MM.1S (cell line): ENCODE measurements around the gene BMAL1.

ENCODE experiments used
- DNase-seq: peaks from one replicate; pipeline ENCODE4 v3.0.0-alpha.2; 2015
- H2AFZ ChIP-seq: fragments of 300-600 bp; sonication (generic); 2 replicates; pipeline ENCODE4 v1.6.0; 2016; ENCODE audit warnings: antibody characterized with exemption, low read length
- H3F3A ChIP-seq: fragments of 300-600 bp; sonication (generic); 2 replicates; pipeline ENCODE4 v1.6.1; 2016; ENCODE audit warnings: mild to moderate bottlenecking, antibody characterized with exemption, low read length, moderate library complexity, mixed read lengths; ENCODE audit not compliant: insufficient read depth
- H3K27ac ChIP-seq: fragments of 300-600 bp; sonication (generic); 2 replicates; pipeline ENCODE4 v1.5.1; 2016; ENCODE audit warnings: mild to moderate bottlenecking, low read length
- H3K27me3 ChIP-seq: fragments of 300-600 bp; sonication (generic); replicated peaks from 2 replicates; pipeline ENCODE4 v1.6.0; 2016; ENCODE audit warnings: low read length; ENCODE audit not compliant: insufficient read depth
- H3K36me3 ChIP-seq: fragments of 300-600 bp; sonication (generic); replicated peaks from 2 replicates; pipeline ENCODE4 v1.6.1; 2016; ENCODE audit warnings: mild to moderate bottlenecking, low read length, mixed read lengths; ENCODE audit not compliant: insufficient read depth
- H3K4me1 ChIP-seq: fragments of 300-600 bp; sonication (generic); 2 replicates; pipeline ENCODE4 v1.6.1; 2016; ENCODE audit warnings: low read length, mixed read lengths
- H3K4me2 ChIP-seq: fragments of 300-600 bp; sonication (generic); 2 replicates; pipeline ENCODE4 v1.6.0; 2016; ENCODE audit warnings: low read depth, low read length
- H3K4me3 ChIP-seq: fragments of 300-600 bp; sonication (generic); 2 replicates; pipeline ENCODE4 v1.5.1; 2016; ENCODE audit warnings: low read length, mixed read lengths
- H3K79me2 ChIP-seq: fragments of 300-600 bp; sonication (generic); 2 replicates; pipeline ENCODE4 v1.6.1; 2016; ENCODE audit warnings: mixed run types, low read length, mixed read lengths
- H3K9ac ChIP-seq: fragments of 300-600 bp; sonication (generic); 2 replicates; pipeline ENCODE4 v1.6.1; 2016; ENCODE audit warnings: low read length, mixed read lengths
- H3K9me2 ChIP-seq: fragments of 300-600 bp; sonication (generic); replicated peaks from 2 replicates; pipeline ENCODE4 v1.6.1; 2016; ENCODE audit warnings: mild to moderate bottlenecking, low read length, mixed read lengths; ENCODE audit not compliant: insufficient read depth
- H3K9me3 ChIP-seq: fragments of 300-600 bp; sonication (generic); replicated peaks from 2 replicates; pipeline ENCODE4 v1.6.1; 2016; ENCODE audit warnings: mild to moderate bottlenecking, low read length, mixed read lengths; ENCODE audit not compliant: insufficient read depth
- H4K20me1 ChIP-seq: fragments of 300-600 bp; sonication (generic); 2 replicates; pipeline ENCODE4 v1.6.1; 2016; ENCODE audit warnings: mild to moderate bottlenecking, low read length, moderate library complexity, mixed read lengths; ENCODE audit not compliant: insufficient read depth
- CTCF ChIP-seq: fragments of 300-600 bp; sonication (generic); IDR thresholded peaks from 2 replicates; pipeline ENCODE4 v1.5.1; 2016; ENCODE audit warnings: antibody characterized with exemption, low read length, mixed read lengths
- EZH2 ChIP-seq: fragments of 300-600 bp; sonication (generic); optimal IDR thresholded peaks from 2 replicates; pipeline ENCODE3; 2017; ENCODE audit warnings: low read depth, mild to moderate bottlenecking, antibody characterized with exemption, low read length, mixed read lengths
- EZH2phosphoT487 ChIP-seq: fragments of 300-600 bp; sonication (generic); IDR thresholded peaks from 2 replicates; pipeline ENCODE4 v1.6.1; 2018; ENCODE audit warnings: antibody characterized with exemption, low read length

Gene BMAL1

GRCh38 chr11:13297917-13298356 is 20.3 kb downstream of the BMAL1 start:
- Histone ChIP-seq H3K9ac (no peak overlapping the region), H4K20me1 (peaks cover 5% of the 10 kb centered on the region; the same call in 1 of the 2 replicates), H3F3A (no peaks in the 10 kb centered on the region), H3K9me3 (no peaks in the 10 kb centered on the region), H3K4me1 (no peaks in the 10 kb centered on the region), H3K4me2 (no peak overlapping the region), H3K9me2 (no peaks in the 10 kb centered on the region), H3K36me3 (no peaks in the 10 kb centered on the region), H2AFZ (no peak overlapping the region), H3K4me3 (no peak overlapping the region), H3K27ac (no peak overlapping the region), H3K27me3 (no peaks in the 10 kb centered on the region), H3K79me2 (peaks cover 39% of the 10 kb centered on the region)
- DNase-seq = no peak
- TF ChIP-seq EZH2phosphoT487 (no peak), EZH2 (no peak), CTCF (no peak)

GRCh38 chr11:13298765-13299164 is 21.2 kb downstream of the BMAL1 start:
- H3K79me2 ChIP-seq = peaks cover 35% of the 10 kb centered on the region
- TF ChIP-seq EZH2phosphoT487 (no peak), CTCF (no peak), EZH2 (no peak)
- H4K20me1 ChIP-seq = peaks cover 5% of the 10 kb centered on the region; the same call in 1 of the 2 replicates
- H3K9ac ChIP-seq = no peak overlapping the region
- no peak overlapping the region for H3K27ac ChIP-seq
- no peak overlapping the region for H2AFZ ChIP-seq
- no peak overlapping the region for H3K4me3 ChIP-seq
- no peak overlapping the region for H3K4me2 ChIP-seq
- H3K9me3 ChIP-seq = no peaks in the 10 kb centered on the region
- H3K36me3 ChIP-seq = no peaks in the 10 kb centered on the region
- no peaks in the 10 kb centered on the region for H3K9me2 ChIP-seq
- no peaks in the 10 kb centered on the region for H3K4me1 ChIP-seq
- H3F3A ChIP-seq = no peaks in the 10 kb centered on the region
- DNase-seq = no peak
- H3K27me3 ChIP-seq = no peaks in the 10 kb centered on the region

- DNase-seq = no peak
- Histone ChIP-seq H3F3A (no peaks in the 10 kb centered on the region), H3K79me2 (peaks cover 43% of the 10 kb centered on the region; the same call in 1 of the 2 replicates), H3K36me3 (no peaks in the 10 kb centered on the region), H3K4me3 (no peak overlapping the region), H3K9me2 (no peaks in the 10 kb centered on the region), H2AFZ (no peak overlapping the region), H3K9me3 (no peaks in the 10 kb centered on the region), H3K4me1 (no peaks in the 10 kb centered on the region), H3K27ac (no peak overlapping the region), H3K9ac (no peak overlapping the region), H3K4me2 (no peak overlapping the region), H3K27me3 (no peaks in the 10 kb centered on the region), H4K20me1 (no peaks in the 10 kb centered on the region; the same call in none of the 2 replicates)
- TF ChIP-seq CTCF (no peak), EZH2 (no peak), EZH2phosphoT487 (no peak)
Observed at GRCh38 chr11:13301522-13301921, 23.9 kb downstream of the BMAL1 start.
